ENCODE results near the gene FSTL4. TPM values are rescaled to one million over a fixed set of nuclear protein-coding genes. Genes with fewer than 3 reads are reported as not detected.

FSTL4 gene
- total and polyA plus RNA-seq, 4 donors = 0.02 to 0.18 TPM; not detected in 2

DNA sequence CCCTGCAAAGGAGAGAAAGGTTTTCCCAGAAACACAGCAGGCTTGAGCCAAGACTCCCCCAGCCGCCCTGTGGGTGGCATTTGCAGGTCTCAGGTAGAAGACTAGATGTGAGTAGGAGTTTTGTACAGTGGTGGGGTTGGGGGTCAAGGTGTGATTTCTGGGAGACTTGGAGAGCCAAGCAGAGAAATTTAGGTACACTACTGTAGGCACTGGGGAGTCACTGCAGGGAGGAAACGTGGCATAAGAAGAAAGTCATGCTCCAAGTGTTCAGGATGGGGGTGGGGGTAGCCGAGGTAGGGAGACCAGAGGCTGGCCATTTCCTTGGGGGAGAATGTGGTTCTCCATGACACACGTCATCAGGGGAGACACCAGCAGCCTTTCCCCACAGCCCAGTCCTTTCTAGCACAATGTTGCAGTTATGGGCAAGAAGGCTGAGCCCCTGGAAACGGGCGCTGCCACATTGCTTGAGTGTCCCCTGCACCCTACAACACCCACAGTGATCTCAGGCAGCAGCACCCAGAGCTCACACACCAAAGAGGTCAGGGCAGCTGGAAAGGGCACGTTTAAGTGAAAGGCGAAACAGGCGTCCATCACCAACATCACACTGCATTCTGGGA, 210.5 kb downstream of the FSTL4 start:
- no peaks in the 10 kb centered on the region for H3K36me3 ChIP-seq (ENCODE audit: control insufficient read depth in 4 of 4, insufficient read depth in 3 of 4, low read depth in 1 of 4, low read length in 3 of 4)

DNA sequence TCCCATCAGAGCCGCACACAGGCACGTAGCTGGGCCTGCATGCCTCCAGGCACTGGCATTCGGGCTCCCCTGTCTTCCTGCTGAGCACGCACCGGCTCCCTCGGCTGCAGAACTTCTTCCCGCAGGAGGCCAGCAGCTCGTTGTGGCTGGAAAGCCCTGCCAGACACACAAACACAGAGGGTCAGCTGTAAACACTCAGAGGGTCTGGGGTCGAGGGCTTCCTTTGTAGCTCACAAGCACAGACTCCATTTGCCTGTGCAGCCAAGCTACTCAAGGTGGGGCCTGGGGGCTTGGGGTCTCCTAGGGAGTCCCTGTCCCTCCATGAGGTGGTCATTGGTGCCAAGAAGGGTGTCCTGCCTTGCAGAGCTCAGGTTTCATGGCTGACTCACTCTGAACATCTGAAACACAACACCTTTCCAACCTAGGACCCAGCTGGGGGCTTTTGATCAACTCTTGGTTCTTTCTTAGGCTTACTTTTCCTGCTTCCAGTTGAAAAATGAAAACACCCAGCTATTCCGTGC, 211.4 kb downstream of the FSTL4 start:
- TF ChIP-seq FOXA1 (IDR thresholded peaks at IDR 0.05) (no peak), HNF4G (IDR thresholded peaks at IDR 0.05) (no peak), SP1 (IDR thresholded peaks at IDR 0.05) (no peak), NR2F2 (IDR thresholded peaks at IDR 0.05) (no peak), JUND (IDR thresholded peaks at IDR 0.05) (no peak), FOXA2 (IDR thresholded peaks at IDR 0.05) (no peak)
- TF ChIP-seq, protein P1, sequence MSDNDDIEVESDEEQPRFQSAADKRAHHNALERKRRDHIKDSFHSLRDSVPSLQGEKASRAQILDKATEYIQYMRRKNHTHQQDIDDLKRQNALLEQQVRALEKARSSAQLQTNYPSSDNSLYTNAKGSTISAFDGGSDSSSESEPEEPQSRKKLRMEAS (IDR thresholded peaks at IDR 0.05) = no peak
- TF ChIP-seq, protein P2, sequence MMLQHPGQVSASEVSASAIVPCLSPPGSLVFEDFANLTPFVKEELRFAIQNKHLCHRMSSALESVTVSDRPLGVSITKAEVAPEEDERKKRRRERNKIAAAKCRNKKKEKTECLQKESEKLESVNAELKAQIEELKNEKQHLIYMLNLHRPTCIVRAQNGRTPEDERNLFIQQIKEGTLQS (IDR thresholded peaks at IDR 0.05) = no peak
- TF ChIP-seq, protein P3, sequence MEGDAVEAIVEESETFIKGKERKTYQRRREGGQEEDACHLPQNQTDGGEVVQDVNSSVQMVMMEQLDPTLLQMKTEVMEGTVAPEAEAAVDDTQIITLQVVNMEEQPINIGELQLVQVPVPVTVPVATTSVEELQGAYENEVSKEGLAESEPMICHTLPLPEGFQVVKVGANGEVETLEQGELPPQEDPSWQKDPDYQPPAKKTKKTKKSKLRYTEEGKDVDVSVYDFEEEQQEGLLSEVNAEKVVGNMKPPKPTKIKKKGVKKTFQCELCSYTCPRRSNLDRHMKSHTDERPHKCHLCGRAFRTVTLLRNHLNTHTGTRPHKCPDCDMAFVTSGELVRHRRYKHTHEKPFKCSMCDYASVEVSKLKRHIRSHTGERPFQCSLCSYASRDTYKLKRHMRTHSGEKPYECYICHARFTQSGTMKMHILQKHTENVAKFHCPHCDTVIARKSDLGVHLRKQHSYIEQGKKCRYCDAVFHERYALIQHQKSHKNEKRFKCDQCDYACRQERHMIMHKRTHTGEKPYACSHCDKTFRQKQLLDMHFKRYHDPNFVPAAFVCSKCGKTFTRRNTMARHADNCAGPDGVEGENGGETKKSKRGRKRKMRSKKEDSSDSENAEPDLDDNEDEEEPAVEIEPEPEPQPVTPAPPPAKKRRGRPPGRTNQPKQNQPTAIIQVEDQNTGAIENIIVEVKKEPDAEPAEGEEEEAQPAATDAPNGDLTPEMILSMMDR (IDR thresholded peaks at IDR 0.05; ENCODE audit: low read depth, low read length, missing input control) = no peak
- peak; percentile 23 for DNase-seq (ENCODE audit: low spot score)

More for the DNA sequence above, 210.5 kb downstream of the FSTL4 start:
- H3K9ac ChIP-seq (ENCODE audit: low read depth in 1 of 2, low read length in 2 of 2) = no peak overlapping the region
- H3K9me3 ChIP-seq (ENCODE audit: control insufficient read depth in 4 of 4, low read length in 3 of 4) = no peaks in the 10 kb centered on the region
- no peak overlapping the region for H3K4me3 ChIP-seq (ENCODE audit: low read depth in 1 of 3, low read length in 3 of 3)
- 84% methylated on average over 9 of the region's 9 CpGs for WGBS
- H3K27me3 ChIP-seq (ENCODE audit: control insufficient read depth in 4 of 4, insufficient read depth in 4 of 4, low read length in 3 of 4) = no peaks in the 10 kb centered on the region
- TF ChIP-seq, protein P3 (IDR thresholded peaks at IDR 0.05; ENCODE audit: low read depth, low read length, missing input control) = no peak
- TF ChIP-seq HNF4A (conservative IDR thresholded peaks at IDR 0.05) (no peak), TAF1 (conservative IDR thresholded peaks at IDR 0.05) (no peak), FOXA1 (IDR thresholded peaks at IDR 0.05) (no peak), RXRA (IDR thresholded peaks at IDR 0.05) (no peak), EGR1 (IDR thresholded peaks at IDR 0.05; ENCODE audit: low read depth in 2 of 2) (no peak), YY1 (IDR thresholded peaks at IDR 0.05) (no peak), RAD21 (IDR thresholded peaks at IDR 0.05) (no peak), SP1 (IDR thresholded peaks at IDR 0.05) (no peak), FOXA2 (IDR thresholded peaks at IDR 0.05) (no peak), JUND (IDR thresholded peaks at IDR 0.05) (no peak), GABPA (IDR thresholded peaks at IDR 0.05 in 1 of 2, conservative IDR thresholded peaks at IDR 0.05 in 1 of 2) (no peak), NR2F2 (IDR thresholded peaks at IDR 0.05) (no peak)
- TF ChIP-seq, protein P2 (IDR thresholded peaks at IDR 0.05) = no peak
- TF ChIP-seq, protein P1 (IDR thresholded peaks at IDR 0.05) = no peak
- TF ChIP-seq, protein P4, sequence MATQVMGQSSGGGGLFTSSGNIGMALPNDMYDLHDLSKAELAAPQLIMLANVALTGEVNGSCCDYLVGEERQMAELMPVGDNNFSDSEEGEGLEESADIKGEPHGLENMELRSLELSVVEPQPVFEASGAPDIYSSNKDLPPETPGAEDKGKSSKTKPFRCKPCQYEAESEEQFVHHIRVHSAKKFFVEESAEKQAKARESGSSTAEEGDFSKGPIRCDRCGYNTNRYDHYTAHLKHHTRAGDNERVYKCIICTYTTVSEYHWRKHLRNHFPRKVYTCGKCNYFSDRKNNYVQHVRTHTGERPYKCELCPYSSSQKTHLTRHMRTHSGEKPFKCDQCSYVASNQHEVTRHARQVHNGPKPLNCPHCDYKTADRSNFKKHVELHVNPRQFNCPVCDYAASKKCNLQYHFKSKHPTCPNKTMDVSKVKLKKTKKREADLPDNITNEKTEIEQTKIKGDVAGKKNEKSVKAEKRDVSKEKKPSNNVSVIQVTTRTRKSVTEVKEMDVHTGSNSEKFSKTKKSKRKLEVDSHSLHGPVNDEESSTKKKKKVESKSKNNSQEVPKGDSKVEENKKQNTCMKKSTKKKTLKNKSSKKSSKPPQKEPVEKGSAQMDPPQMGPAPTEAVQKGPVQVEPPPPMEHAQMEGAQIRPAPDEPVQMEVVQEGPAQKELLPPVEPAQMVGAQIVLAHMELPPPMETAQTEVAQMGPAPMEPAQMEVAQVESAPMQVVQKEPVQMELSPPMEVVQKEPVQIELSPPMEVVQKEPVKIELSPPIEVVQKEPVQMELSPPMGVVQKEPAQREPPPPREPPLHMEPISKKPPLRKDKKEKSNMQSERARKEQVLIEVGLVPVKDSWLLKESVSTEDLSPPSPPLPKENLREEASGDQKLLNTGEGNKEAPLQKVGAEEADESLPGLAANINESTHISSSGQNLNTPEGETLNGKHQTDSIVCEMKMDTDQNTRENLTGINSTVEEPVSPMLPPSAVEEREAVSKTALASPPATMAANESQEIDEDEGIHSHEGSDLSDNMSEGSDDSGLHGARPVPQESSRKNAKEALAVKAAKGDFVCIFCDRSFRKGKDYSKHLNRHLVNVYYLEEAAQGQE (IDR thresholded peaks at IDR 0.05) = no peak
- no peak overlapping the region for H3K27ac ChIP-seq (ENCODE audit: low read depth in 1 of 2, low read length in 2 of 2)
- DNase-seq (ENCODE audit: low spot score) = peak; percentile 17
- H3K4me1 ChIP-seq (ENCODE audit: control insufficient read depth in 4 of 4, insufficient read depth in 4 of 4, low read length in 3 of 4) = no peaks in the 10 kb centered on the region

More for the DNA sequence above, 211.4 kb downstream of the FSTL4 start:
- no peaks in the 10 kb centered on the region for H3K9me3 ChIP-seq (ENCODE audit: control insufficient read depth in 4 of 4, low read length in 3 of 4)
- no peak overlapping the region for H3K4me3 ChIP-seq (ENCODE audit: low read depth in 1 of 3, low read length in 3 of 3)
- WGBS = 81% methylated on average over 10 of the region's 10 CpGs
- no peaks in the 10 kb centered on the region for H3K36me3 ChIP-seq (ENCODE audit: control insufficient read depth in 4 of 4, insufficient read depth in 3 of 4, low read depth in 1 of 4, low read length in 3 of 4)
- no peaks in the 10 kb centered on the region for H3K4me1 ChIP-seq (ENCODE audit: control insufficient read depth in 4 of 4, insufficient read depth in 4 of 4, low read length in 3 of 4)
- H3K9ac ChIP-seq (ENCODE audit: low read depth in 1 of 2, low read length in 2 of 2) = no peak overlapping the region
- no peaks in the 10 kb centered on the region for H3K27me3 ChIP-seq (ENCODE audit: control insufficient read depth in 4 of 4, insufficient read depth in 4 of 4, low read length in 3 of 4)
- H3K27ac ChIP-seq (ENCODE audit: low read depth in 1 of 2, low read length in 2 of 2) = no peak overlapping the region

Data from liver (tissue), 9 donors.